OCI-LY1 (cell line): ENCODE results near the gene GCK.

Experiments used
- H2AFZ ChIP-seq: fragments of 200-600 bp; sonication (generic), shearing (Covaris generic); 2 replicates; pipeline ENCODE4 v1.6.0; 2014; ENCODE audit warnings: antibody characterized with exemption, mild to moderate bottlenecking, low read length
- H3F3A ChIP-seq: fragments of 200-600 bp; sonication (generic), shearing (Covaris generic); 2 replicates; pipeline ENCODE4 v1.6.0; 2014; ENCODE audit warnings: mild to moderate bottlenecking, antibody characterized with exemption, low read length, moderate library complexity; ENCODE audit not compliant: insufficient read depth
- H3K27ac ChIP-seq: fragments of 200-600 bp; sonication (generic); 2 replicates; pipeline ENCODE4 v1.5.1; 2014; ENCODE audit warnings: low read length, mixed run types, mild to moderate bottlenecking, low read depth; ENCODE audit not compliant: poor library complexity, severe bottlenecking
- H3K27me3 ChIP-seq: fragments of 200-600 bp; sonication (generic); 2 replicates; pipeline ENCODE4 v1.6.0; 2014; ENCODE audit warnings: antibody characterized with exemption, mild to moderate bottlenecking, low read length, moderate library complexity; ENCODE audit not compliant: insufficient read depth
- H3K36me3 ChIP-seq: fragments of 200-600 bp; sonication (generic); 2 replicates; pipeline ENCODE4 v1.6.1; 2014; ENCODE audit warnings: mild to moderate bottlenecking, antibody characterized with exemption, low read length, moderate library complexity, mixed read lengths; ENCODE audit not compliant: insufficient read depth
- H3K4me1 ChIP-seq: fragments of 200-600 bp; sonication (generic); 2 replicates; pipeline ENCODE4 v1.5.1; 2014; ENCODE audit warnings: mild to moderate bottlenecking, low read length, moderate library complexity; ENCODE audit not compliant: insufficient read depth, severe bottlenecking
- H3K4me2 ChIP-seq: fragments of 200-600 bp; sonication (generic), shearing (Covaris generic); 2 replicates; pipeline ENCODE4 v1.6.1; 2014; ENCODE audit warnings: low read length
- H3K4me3 ChIP-seq: fragments of 200-600 bp; sonication (generic); 2 replicates; pipeline ENCODE4 v1.5.1; 2014; ENCODE audit warnings: low read length, low read depth, mild to moderate bottlenecking, mixed read lengths; ENCODE audit not compliant: poor library complexity, severe bottlenecking
- H3K79me2 ChIP-seq: fragments of 200-600 bp; shearing (Covaris generic); 2 replicates; pipeline ENCODE4 v1.6.1; 2016; ENCODE audit warnings: mixed run types, low read length, mixed read lengths; ENCODE audit not compliant: insufficient read depth
- H3K9ac ChIP-seq: fragments of 200-600 bp; sonication (generic), shearing (Covaris generic); 2 replicates; pipeline ENCODE4 v1.6.1; 2014; ENCODE audit warnings: mild to moderate bottlenecking, low read length, mixed read lengths
- H3K9me2 ChIP-seq: fragments of 200-600 bp; sonication (generic), shearing (Covaris generic); 2 replicates; pipeline ENCODE4 v1.6.1; 2014; ENCODE audit warnings: low read depth, mild to moderate bottlenecking, low read length, mixed read lengths
- H3K9me3 ChIP-seq: fragments of 200-600 bp; shearing (Covaris generic); 2 replicates; pipeline ENCODE4 v1.6.1; 2014; ENCODE audit warnings: low read length, mixed read lengths
- H4K20me1 ChIP-seq: fragments of 200-600 bp; sonication (generic), shearing (Covaris generic); 2 replicates; pipeline ENCODE4 v1.6.0; 2016; ENCODE audit warnings: mild to moderate bottlenecking, low read length; ENCODE audit not compliant: insufficient read depth
- CTCF ChIP-seq: fragments of 200-600 bp; sonication (generic), shearing (Covaris generic); IDR thresholded peaks from 2 replicates; pipeline ENCODE4 v1.5.1; 2017; ENCODE audit warnings: mild to moderate bottlenecking, antibody characterized with exemption, low read length, moderate library complexity, mixed read lengths
- EZH2 ChIP-seq: fragments of 200-600 bp; sonication (generic), shearing (Covaris generic); IDR thresholded peaks from 2 replicates; pipeline ENCODE4 v1.8.0; 2017; ENCODE audit warnings: borderline replicate concordance, mixed run types, mild to moderate bottlenecking, antibody characterized with exemption, low read length, moderate library complexity, mixed read lengths

GCK gene

DNA sequence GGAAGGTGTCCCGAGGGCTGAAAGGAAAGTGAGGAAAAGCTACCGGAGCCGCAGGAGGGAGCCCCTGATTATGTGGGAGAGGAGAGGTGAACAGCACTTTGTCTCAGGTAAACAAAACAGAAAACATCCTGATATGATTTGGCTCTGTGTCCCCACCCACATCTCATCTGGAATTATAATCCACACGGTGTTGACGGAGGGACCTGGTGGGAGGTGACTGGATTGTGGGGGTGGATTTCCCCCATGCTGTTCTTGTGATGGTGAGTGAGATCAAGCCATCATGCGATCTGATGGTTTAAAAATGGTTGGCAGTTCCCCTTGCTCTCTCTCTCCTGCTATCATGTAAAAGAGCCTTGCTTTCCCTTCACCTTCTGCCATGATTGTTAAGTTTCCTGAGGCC is 68.8 kb downstream of the GCK start:
- Histone ChIP-seq H3K27me3 (no peaks in the 10 kb centered on the region), H3K27ac (no peak overlapping the region), H3F3A (peaks cover 4% of the 10 kb centered on the region; the same call in 1 of the 2 replicates), H4K20me1 (no peaks in the 10 kb centered on the region), H3K9ac (no peak overlapping the region), H2AFZ (no peak overlapping the region), H3K9me3 (no peaks in the 10 kb centered on the region), H3K4me2 (no peak overlapping the region), H3K4me3 (no peak overlapping the region), H3K36me3 (peaks cover 68% of the 10 kb centered on the region), H3K4me1 (peaks cover 34% of the 10 kb centered on the region), H3K79me2 (peaks cover 31% of the 10 kb centered on the region), H3K9me2 (no peaks in the 10 kb centered on the region)
- TF ChIP-seq CTCF (no peak), EZH2 (no peak)

- peaks cover 73% of the 10 kb centered on the region for H3K36me3 ChIP-seq
- no peak overlapping the region for H3K4me2 ChIP-seq
Measured at GRCh38 chr7:44119829-44120380, 69.3 kb downstream of the GCK start.

DNA sequence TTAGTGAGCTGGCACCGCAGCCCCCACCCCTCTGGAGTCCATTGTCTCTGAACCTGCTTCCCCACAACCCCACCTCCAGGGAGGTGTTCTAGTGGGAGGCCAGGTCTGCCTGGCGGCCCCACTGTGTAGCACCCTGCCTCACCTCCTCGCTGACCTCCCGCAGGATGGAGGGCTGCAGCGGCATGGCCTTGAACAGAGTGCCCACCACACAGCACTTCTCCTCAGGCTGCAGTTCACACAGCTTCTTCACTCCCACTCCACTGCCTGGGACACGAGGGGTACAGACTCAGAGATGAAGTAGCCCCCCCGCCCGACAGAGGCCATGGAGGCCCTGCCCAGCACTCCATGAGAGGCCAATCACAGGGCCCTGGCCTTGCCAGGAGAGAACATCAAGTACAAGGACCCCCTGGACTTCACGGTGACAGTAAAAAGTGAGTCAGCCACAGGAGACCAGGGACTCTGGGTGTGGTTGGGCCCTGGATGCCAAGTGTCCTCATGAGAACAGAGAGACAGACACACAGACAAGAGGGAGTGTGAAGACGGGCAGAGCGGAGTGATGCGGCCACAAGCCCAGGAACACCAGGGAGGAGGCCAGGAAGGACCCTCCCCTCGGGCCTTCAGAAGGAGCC is 71.3 kb downstream of the GCK start:
- H3K9ac ChIP-seq: no peak overlapping the region
- no peak overlapping the region for H3K27ac ChIP-seq
- H3K4me1 ChIP-seq: peaks cover 29% of the 10 kb centered on the region
- no peaks in the 10 kb centered on the region for H3F3A ChIP-seq
- no peaks in the 10 kb centered on the region for H3K27me3 ChIP-seq
- peaks cover 29% of the 10 kb centered on the region for H3K79me2 ChIP-seq
- H2AFZ ChIP-seq: no peak overlapping the region
- H4K20me1 ChIP-seq: no peaks in the 10 kb centered on the region
- peaks cover 88% of the 10 kb centered on the region for H3K36me3 ChIP-seq
- no peak overlapping the region for H3K4me3 ChIP-seq
- TF ChIP-seq CTCF (no peak), EZH2 (no peak)
- H3K9me3 ChIP-seq: no peaks in the 10 kb centered on the region
- H3K4me2 ChIP-seq: no peak overlapping the region
- H3K9me2 ChIP-seq: no peaks in the 10 kb centered on the region

More at GRCh38 chr7:44119829-44120380, 69.3 kb downstream of the GCK start:
- Histone ChIP-seq H4K20me1 (no peaks in the 10 kb centered on the region), H3K9me3 (no peaks in the 10 kb centered on the region), H3K9ac (no peak overlapping the region), H3K4me1 (peaks cover 34% of the 10 kb centered on the region), H2AFZ (no peak overlapping the region), H3K27me3 (no peaks in the 10 kb centered on the region), H3K27ac (no peak overlapping the region), H3K79me2 (peaks cover 31% of the 10 kb centered on the region), H3F3A (no peaks in the 10 kb centered on the region), H3K9me2 (no peaks in the 10 kb centered on the region), H3K4me3 (no peak overlapping the region)
- no peak for TF ChIP-seq EZH2
- TF ChIP-seq CTCF: no peak
